Ovary (tissue), 3 donors: ENCODE results near the gene INMT.

Experiments used
- EP300 ChIP-seq: sonication (generic); formaldehyde crosslinking; IDR thresholded peaks from one replicate; pipeline ENCODE4 v1.6.1; 2017; ENCODE audit warnings: antibody characterized with exemption
- POLR2A ChIP-seq: fragments of 450-650 bp; IDR thresholded peaks from one replicate; pipeline ENCODE4 v1.6.1; 2017; ENCODE audit warnings: antibody characterized with exemption, mild to moderate bottlenecking, moderate library complexity
- TF ChIP-seq, protein P1 (sequence below), 3 donors: fragments of 450-650 bp in 2 of 3; fragments of 200-600 bp in 1 of 3; IDR thresholded peaks; one replicate each; pipeline versions ENCODE4 v1.5.1 to v1.8.0; 2016 to 2022; ENCODE audit warnings: antibody characterized with exemption in 3 of 3, mild to moderate bottlenecking in 1 of 3
- donor health status: DM: no; HTN: no; CAD: no.

DNA sequence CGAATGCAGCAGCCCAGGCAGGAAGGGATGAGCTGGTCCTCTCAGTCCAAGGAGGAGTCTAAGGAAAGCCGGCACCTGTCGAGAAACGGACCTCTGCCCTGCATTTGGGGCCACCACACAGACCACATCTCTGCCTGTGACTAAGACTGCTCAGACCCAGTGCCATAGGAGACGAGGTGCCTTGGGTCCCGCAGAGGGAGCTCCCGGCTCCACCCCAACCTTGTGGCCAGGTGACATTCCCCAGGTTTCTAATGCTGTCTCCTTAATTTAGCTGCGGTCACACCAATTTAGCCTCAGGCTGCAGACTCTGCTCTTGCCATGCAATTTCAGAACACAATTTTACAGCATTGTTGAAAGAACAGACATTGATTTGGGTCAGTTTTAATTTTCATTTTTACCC is 46.9 kb upstream of the INMT start:
- TF ChIP-seq, protein P1, sequence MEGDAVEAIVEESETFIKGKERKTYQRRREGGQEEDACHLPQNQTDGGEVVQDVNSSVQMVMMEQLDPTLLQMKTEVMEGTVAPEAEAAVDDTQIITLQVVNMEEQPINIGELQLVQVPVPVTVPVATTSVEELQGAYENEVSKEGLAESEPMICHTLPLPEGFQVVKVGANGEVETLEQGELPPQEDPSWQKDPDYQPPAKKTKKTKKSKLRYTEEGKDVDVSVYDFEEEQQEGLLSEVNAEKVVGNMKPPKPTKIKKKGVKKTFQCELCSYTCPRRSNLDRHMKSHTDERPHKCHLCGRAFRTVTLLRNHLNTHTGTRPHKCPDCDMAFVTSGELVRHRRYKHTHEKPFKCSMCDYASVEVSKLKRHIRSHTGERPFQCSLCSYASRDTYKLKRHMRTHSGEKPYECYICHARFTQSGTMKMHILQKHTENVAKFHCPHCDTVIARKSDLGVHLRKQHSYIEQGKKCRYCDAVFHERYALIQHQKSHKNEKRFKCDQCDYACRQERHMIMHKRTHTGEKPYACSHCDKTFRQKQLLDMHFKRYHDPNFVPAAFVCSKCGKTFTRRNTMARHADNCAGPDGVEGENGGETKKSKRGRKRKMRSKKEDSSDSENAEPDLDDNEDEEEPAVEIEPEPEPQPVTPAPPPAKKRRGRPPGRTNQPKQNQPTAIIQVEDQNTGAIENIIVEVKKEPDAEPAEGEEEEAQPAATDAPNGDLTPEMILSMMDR (IDR thresholded peaks at IDR 0.05), result no peak
- TF ChIP-seq EP300 (no peak), POLR2A (no peak)
